ENCODE results near the gene SPATC1L. TPM values are rescaled to one million over a fixed set of nuclear protein-coding genes. Genes with fewer than 3 reads are reported as not detected.
A peak's percentile ranks its signal among the peaks of the same experiment; 100 is the strongest.

SPATC1L gene
- total RNA-seq, 1 donor from 2014 or later = 58.7 TPM

DNA sequence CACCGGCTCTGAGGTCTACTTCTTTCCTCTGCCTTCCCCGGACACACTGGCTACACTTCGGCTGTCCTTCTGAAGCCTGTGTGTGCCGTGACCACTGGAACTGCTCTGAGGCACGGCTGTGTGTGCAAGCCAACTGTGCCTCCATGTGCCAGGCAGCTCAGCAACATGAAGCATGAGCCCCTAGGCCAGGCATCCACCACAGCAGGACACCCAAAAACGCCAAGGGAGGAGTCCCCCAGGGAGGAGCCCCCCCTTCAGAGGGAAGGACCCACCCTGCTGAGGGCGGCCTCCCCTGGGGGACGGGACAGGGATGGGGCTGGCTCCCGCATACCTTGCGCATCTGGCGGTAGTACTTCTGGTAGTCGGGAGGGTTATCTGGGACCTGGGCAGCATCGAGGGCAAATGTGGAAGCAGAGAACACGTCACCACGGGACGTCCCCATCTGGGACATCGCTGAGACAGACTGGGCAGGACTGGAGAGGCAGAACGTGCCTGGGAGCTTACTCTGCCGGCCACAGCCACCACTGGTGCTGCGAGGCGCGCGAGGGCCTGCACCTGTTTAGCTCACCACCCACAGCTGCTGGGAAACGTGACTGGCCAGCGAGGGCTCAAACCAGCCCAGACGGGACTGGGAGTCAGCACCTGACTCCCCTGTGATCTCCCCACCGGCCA, 23.8 kb upstream of the SPATC1L start:
- Mint-ChIP-seq H3K4me3 (ENCODE audit: unreplicated experiment) (no peak overlapping the region), H3K9me3 (ENCODE audit: unreplicated experiment) (peaks cover 20% of the 10 kb centered on the region), H3K4me1 (ENCODE audit: low read depth, unreplicated experiment) (peaks cover 16% of the 10 kb centered on the region), H3K27ac (ENCODE audit: unreplicated experiment) (no peak overlapping the region), H3K27me3 (ENCODE audit: unreplicated experiment) (peaks cover 9% of the 10 kb centered on the region), H3K36me3 (ENCODE audit: unreplicated experiment) (peaks cover 4% of the 10 kb centered on the region)
- TF ChIP-seq, protein P1, sequence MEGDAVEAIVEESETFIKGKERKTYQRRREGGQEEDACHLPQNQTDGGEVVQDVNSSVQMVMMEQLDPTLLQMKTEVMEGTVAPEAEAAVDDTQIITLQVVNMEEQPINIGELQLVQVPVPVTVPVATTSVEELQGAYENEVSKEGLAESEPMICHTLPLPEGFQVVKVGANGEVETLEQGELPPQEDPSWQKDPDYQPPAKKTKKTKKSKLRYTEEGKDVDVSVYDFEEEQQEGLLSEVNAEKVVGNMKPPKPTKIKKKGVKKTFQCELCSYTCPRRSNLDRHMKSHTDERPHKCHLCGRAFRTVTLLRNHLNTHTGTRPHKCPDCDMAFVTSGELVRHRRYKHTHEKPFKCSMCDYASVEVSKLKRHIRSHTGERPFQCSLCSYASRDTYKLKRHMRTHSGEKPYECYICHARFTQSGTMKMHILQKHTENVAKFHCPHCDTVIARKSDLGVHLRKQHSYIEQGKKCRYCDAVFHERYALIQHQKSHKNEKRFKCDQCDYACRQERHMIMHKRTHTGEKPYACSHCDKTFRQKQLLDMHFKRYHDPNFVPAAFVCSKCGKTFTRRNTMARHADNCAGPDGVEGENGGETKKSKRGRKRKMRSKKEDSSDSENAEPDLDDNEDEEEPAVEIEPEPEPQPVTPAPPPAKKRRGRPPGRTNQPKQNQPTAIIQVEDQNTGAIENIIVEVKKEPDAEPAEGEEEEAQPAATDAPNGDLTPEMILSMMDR (IDR thresholded peaks at IDR 0.05; ENCODE audit: partially characterized antibody, unreplicated experiment) = no peak
- no peak for DNase-seq

DNA sequence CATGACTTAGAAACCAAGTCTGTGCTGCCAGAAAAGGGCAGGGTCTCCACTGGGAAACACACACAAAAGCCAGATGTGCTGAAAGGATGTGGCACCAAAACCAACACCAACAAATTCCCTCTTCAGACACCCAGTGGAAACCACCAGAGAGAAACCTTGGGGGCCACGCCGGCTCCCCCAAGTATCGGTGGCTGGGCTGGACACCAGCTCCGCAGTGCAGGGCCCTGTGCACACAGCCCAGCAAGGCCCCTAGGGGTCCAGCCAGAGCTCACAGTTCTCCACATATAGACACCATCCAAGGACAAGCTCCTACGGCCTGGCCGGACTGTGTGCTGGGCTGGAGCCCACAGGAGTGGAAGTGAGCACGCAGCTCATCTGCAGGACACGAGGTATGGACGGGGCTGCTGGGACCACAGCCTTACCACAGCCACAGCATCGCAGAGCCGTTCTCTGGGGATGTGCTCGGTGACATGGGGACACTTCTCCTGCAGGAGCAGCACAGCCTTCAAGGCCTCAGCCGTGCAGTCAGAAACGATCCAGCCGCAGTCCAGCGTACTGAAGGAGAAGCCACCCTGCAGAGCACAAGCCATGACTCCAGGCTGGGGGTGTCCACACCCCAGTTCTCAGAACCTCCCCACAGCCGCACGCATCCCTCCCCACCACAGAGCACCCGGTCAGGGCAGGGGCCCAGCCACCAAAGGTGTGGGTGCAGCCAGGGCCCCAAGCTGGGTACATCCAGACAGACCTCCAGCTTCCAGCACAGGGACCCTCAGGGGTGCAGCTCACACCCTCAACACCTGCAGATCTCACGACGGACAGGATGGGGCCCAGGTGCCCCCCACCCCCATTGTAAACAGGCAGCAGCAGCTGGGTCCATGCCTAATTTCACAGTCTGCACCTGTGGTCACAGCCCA, 23.0 kb upstream of the SPATC1L start:
- H3K4me1 Mint-ChIP-seq (ENCODE audit: low read depth, unreplicated experiment) = peaks cover 12% of the 10 kb centered on the region
- H3K9me3 Mint-ChIP-seq (ENCODE audit: unreplicated experiment) = peaks cover 20% of the 10 kb centered on the region
- peaks cover 11% of the 10 kb centered on the region for H3K27me3 Mint-ChIP-seq (ENCODE audit: unreplicated experiment)
- TF ChIP-seq, protein P1 (IDR thresholded peaks at IDR 0.05; ENCODE audit: partially characterized antibody, unreplicated experiment) = no peak
- no peak overlapping the region for H3K4me3 Mint-ChIP-seq (ENCODE audit: unreplicated experiment)
- H3K27ac Mint-ChIP-seq (ENCODE audit: unreplicated experiment) = no peak overlapping the region
- DNase-seq = peak; percentile 6
- peaks cover 4% of the 10 kb centered on the region for H3K36me3 Mint-ChIP-seq (ENCODE audit: unreplicated experiment)

DNA sequence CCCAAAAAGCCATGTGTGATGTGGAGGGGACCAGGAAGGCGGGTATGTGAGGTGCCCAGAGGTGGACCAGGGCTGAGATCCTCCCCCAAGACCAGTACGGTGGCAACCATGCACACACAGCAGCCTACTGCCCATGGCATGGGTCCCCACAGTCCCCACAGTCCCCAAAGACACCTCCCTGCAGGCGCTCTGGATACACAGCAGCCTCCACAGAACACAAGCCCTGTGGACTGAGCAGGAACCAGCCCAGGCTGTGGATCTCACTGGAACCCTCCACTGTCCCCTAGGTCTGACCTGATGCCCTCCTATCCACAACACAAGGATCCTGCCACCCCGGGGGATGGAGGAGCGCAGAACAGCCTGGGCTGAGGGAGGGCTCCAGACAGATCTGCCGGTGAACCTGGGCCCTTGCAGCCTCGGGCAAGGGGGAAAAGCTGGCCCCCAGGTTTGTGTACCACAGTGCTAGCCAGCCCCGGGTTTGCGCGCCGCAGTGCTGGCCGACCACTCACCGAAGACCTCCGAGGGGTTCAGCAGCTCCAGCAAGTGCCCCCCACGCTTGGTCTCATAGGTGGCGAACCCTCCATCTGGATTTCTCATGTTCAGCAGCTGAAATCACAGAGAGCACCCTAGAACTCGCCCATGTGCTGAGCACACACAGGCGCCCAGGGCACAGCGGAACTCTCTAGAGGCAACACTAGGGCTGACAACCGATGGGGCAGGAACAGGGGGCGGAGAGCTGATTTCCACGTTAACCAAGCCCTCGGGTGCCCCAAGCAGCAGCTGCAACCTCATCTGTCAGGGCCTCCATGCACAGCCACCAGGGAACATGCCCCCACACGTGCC, 22.1 kb upstream of the SPATC1L start:
- peak; percentile 10 for DNase-seq
- Mint-ChIP-seq H3K27ac (ENCODE audit: unreplicated experiment) (no peak overlapping the region), H3K27me3 (ENCODE audit: unreplicated experiment) (peaks cover 8% of the 10 kb centered on the region), H3K36me3 (ENCODE audit: unreplicated experiment) (peaks cover 1% of the 10 kb centered on the region), H3K4me3 (ENCODE audit: unreplicated experiment) (no peak overlapping the region), H3K4me1 (ENCODE audit: low read depth, unreplicated experiment) (peaks cover 12% of the 10 kb centered on the region), H3K9me3 (ENCODE audit: unreplicated experiment) (peaks cover 18% of the 10 kb centered on the region)
- TF ChIP-seq, protein P1 (IDR thresholded peaks at IDR 0.05; ENCODE audit: partially characterized antibody, unreplicated experiment) = no peak

DNA sequence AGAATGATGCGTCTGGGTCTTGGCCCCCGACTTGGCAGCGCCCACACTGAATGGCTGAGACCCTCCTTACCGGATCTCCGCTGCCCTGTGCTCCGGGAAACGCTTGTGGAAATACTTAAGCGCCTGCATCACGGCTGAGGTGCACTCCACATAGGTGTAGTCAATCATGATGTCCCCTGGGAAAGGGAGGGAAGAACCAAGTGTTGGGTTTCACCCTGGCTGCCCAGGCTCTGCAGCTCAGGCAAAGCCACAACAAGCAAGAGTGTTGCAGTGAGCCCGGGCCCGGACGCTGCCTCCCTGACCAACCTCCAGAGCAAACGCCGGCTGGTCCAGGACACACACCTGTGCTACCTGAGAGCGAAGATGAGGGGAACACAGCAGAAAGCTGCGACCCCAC, 21.5 kb upstream of the SPATC1L start:
- Mint-ChIP-seq H3K4me1 (ENCODE audit: low read depth, unreplicated experiment) (peaks cover 12% of the 10 kb centered on the region), H3K27ac (ENCODE audit: unreplicated experiment) (peak overlapping the region; percentile 68), H3K4me3 (ENCODE audit: unreplicated experiment) (no peak overlapping the region), H3K36me3 (ENCODE audit: unreplicated experiment) (peaks cover under 1% of the 10 kb centered on the region), H3K27me3 (ENCODE audit: unreplicated experiment) (peaks cover 8% of the 10 kb centered on the region), H3K9me3 (ENCODE audit: unreplicated experiment) (peaks cover 15% of the 10 kb centered on the region)
- TF ChIP-seq, protein P1 (IDR thresholded peaks at IDR 0.05; ENCODE audit: partially characterized antibody, unreplicated experiment) = no peak
- DNase-seq = peak; percentile 12

All from glutamatergic neuron (in vitro differentiated cells).